Measurements from ENCODE around the gene PCDHGA9. TPM values are rescaled to one million over a fixed set of nuclear protein-coding genes. Genes with fewer than 3 reads are reported as not detected.

The PCDHGA9 gene
- polyA plus RNA-seq, 10 donors: 3.4 to 5.3 (median 3.8) TPM

GRCh38 chr5:141441571-141442170 lies 39.1 kb downstream of the PCDHGA9 start:
- DNase-seq: no peak

Other genes with a start within 250 kb of the PCDHGA9 start
- 1 to 10 TPM; 1.8 to 3.5 (median 2.6) TPM for gene PCDHB7, start 230.1 kb upstream of the PCDHGA9 start, polyA plus RNA-seq (ENCODE audit: insufficient read length in 10 of 10)
- gene PCDHB8, start 225.0 kb upstream of the PCDHGA9 start, polyA plus RNA-seq (ENCODE audit: insufficient read length in 10 of 10): 1 to 10 TPM in 8 of 10 donors, under 1 TPM in 2; 0.34 to 2.4 (median 1.3) TPM
- gene PCDHB16, start 220.4 kb upstream of the PCDHGA9 start, polyA plus RNA-seq (ENCODE audit: insufficient read length in 10 of 10): 1 to 10 TPM; 2.3 to 6.1 (median 4.2) TPM
- gene PCDHB9, start 215.6 kb upstream of the PCDHGA9 start, polyA plus RNA-seq (ENCODE audit: insufficient read length in 10 of 10): 1 to 10 TPM; 1.4 to 3.9 (median 2.5) TPM
- 1 to 10 TPM; 3.6 to 6.4 (median 4.9) TPM for gene PCDHB10, start 210.4 kb upstream of the PCDHGA9 start, polyA plus RNA-seq (ENCODE audit: insufficient read length in 10 of 10)
- gene PCDHB11, start 203.2 kb upstream of the PCDHGA9 start, polyA plus RNA-seq (ENCODE audit: insufficient read length in 10 of 10): 1 to 10 TPM; 1.6 to 3.5 (median 2.7) TPM
- gene PCDHB12, start 194.1 kb upstream of the PCDHGA9 start, polyA plus RNA-seq (ENCODE audit: insufficient read length in 10 of 10): 1 to 10 TPM; 2.3 to 3.7 (median 2.8) TPM
- gene PCDHB13, start 188.9 kb upstream of the PCDHGA9 start, polyA plus RNA-seq (ENCODE audit: insufficient read length in 10 of 10): 1 to 10 TPM; 2.3 to 3.6 (median 2.6) TPM
- gene PCDHB14, start 179.4 kb upstream of the PCDHGA9 start, polyA plus RNA-seq (ENCODE audit: insufficient read length in 10 of 10): 1 to 10 TPM; 5.3 to 8.1 (median 6.6) TPM
- gene PCDHB15, start 157.4 kb upstream of the PCDHGA9 start, polyA plus RNA-seq (ENCODE audit: insufficient read length in 10 of 10): 1 to 10 TPM; 5.9 to 9.7 (median 7.8) TPM
- under 1 TPM in 1 of 10 donors, not detected in 9; 0.17 TPM for gene SLC25A2, start 98.7 kb upstream of the PCDHGA9 start, polyA plus RNA-seq (ENCODE audit: insufficient read length in 10 of 10)
- gene TAF7, start 82.0 kb upstream of the PCDHGA9 start, polyA plus RNA-seq (ENCODE audit: insufficient read length in 10 of 10): 10 to 100 TPM; 74.5 to 97.2 (median 82.8) TPM
- under 1 TPM; 0.38 to 0.64 (median 0.54) TPM for gene PCDHGA1, start 72.3 kb upstream of the PCDHGA9 start, polyA plus RNA-seq (ENCODE audit: insufficient read length in 10 of 10)
- gene PCDHGA2, start 64.0 kb upstream of the PCDHGA9 start, polyA plus RNA-seq (ENCODE audit: insufficient read length in 10 of 10): 1 to 10 TPM; 1.7 to 3.1 (median 2.4) TPM
- gene PCDHGA3, start 58.9 kb upstream of the PCDHGA9 start, polyA plus RNA-seq (ENCODE audit: insufficient read length in 10 of 10): 1 to 10 TPM; 1.2 to 1.7 (median 1.4) TPM
- gene PCDHGB1, start 52.7 kb upstream of the PCDHGA9 start, polyA plus RNA-seq (ENCODE audit: insufficient read length in 10 of 10): under 1 TPM; 0.36 to 0.88 (median 0.60) TPM
- gene PCDHGA4, start 47.8 kb upstream of the PCDHGA9 start, polyA plus RNA-seq (ENCODE audit: insufficient read length in 10 of 10): 1 to 10 TPM; 1.1 to 1.8 (median 1.3) TPM
- 1 to 10 TPM; 1.9 to 2.6 (median 2.2) TPM for gene PCDHGB2, start 42.8 kb upstream of the PCDHGA9 start, polyA plus RNA-seq (ENCODE audit: insufficient read length in 10 of 10)
- 1 to 10 TPM; 1.9 to 3.3 (median 2.6) TPM for gene PCDHGA5, start 38.6 kb upstream of the PCDHGA9 start, polyA plus RNA-seq (ENCODE audit: insufficient read length in 10 of 10)
- gene PCDHGB3, start 32.5 kb upstream of the PCDHGA9 start, polyA plus RNA-seq (ENCODE audit: insufficient read length in 10 of 10): 1 to 10 TPM in 9 of 10 donors, under 1 TPM in 1; 0.99 to 1.7 (median 1.4) TPM
- gene PCDHGA6, start 28.9 kb upstream of the PCDHGA9 start, polyA plus RNA-seq (ENCODE audit: insufficient read length in 10 of 10): 1 to 10 TPM; 2.4 to 5.4 (median 3.4) TPM
- gene PCDHGA7, start 20.0 kb upstream of the PCDHGA9 start, polyA plus RNA-seq (ENCODE audit: insufficient read length in 10 of 10): 1 to 10 TPM; 1.2 to 2.0 (median 1.4) TPM
- 1 to 10 TPM; 1.7 to 3.9 (median 2.5) TPM for gene PCDHGB4, start 15.1 kb upstream of the PCDHGA9 start, polyA plus RNA-seq (ENCODE audit: insufficient read length in 10 of 10)
- under 1 TPM; 0.43 to 0.83 (median 0.57) TPM for gene PCDHGA8, start 10.1 kb upstream of the PCDHGA9 start, polyA plus RNA-seq (ENCODE audit: insufficient read length in 10 of 10)
- 1 to 10 TPM; 2.5 to 7.0 (median 4.1) TPM for gene PCDHGB5, start 4.8 kb upstream of the PCDHGA9 start, polyA plus RNA-seq (ENCODE audit: insufficient read length in 10 of 10)
- 1 to 10 TPM; 2.7 to 6.8 (median 4.3) TPM for gene PCDHGB6, start 5.2 kb downstream of the PCDHGA9 start, polyA plus RNA-seq (ENCODE audit: insufficient read length in 10 of 10)
- gene PCDHGA10, start 10.2 kb downstream of the PCDHGA9 start, polyA plus RNA-seq (ENCODE audit: insufficient read length in 10 of 10): 1 to 10 TPM; 1.2 to 2.8 (median 1.8) TPM
- gene PCDHGB7, start 14.9 kb downstream of the PCDHGA9 start, polyA plus RNA-seq (ENCODE audit: insufficient read length in 10 of 10): 10 to 100 TPM in 1 of 10 donors, 1 to 10 TPM in 9; 7.4 to 11.7 (median 8.2) TPM
- gene PCDHGA11, start 18.3 kb downstream of the PCDHGA9 start, polyA plus RNA-seq (ENCODE audit: insufficient read length in 10 of 10): 1 to 10 TPM; 2.9 to 4.8 (median 3.3) TPM
- gene PCDHGA12, start 27.7 kb downstream of the PCDHGA9 start, polyA plus RNA-seq (ENCODE audit: insufficient read length in 10 of 10): 1 to 10 TPM; 1.2 to 3.1 (median 2.3) TPM
- 100 to 1,000 TPM in 8 of 10 donors, 10 to 100 TPM in 2; 95.8 to 177 (median 115) TPM for gene PCDHGC3, start 73.2 kb downstream of the PCDHGA9 start, polyA plus RNA-seq (ENCODE audit: insufficient read length in 10 of 10)
- 1 to 10 TPM in 9 of 10 donors, under 1 TPM in 1; 0.93 to 2.2 (median 1.6) TPM for gene PCDHGC4, start 82.3 kb downstream of the PCDHGA9 start, polyA plus RNA-seq (ENCODE audit: insufficient read length in 10 of 10)
- gene PCDHGC5, start 86.3 kb downstream of the PCDHGA9 start, polyA plus RNA-seq (ENCODE audit: insufficient read length in 10 of 10): 1 to 10 TPM in 1 of 10 donors, under 1 TPM in 9; 0.25 to 1.4 (median 0.44) TPM
- 10 to 100 TPM; 24.3 to 34.3 (median 27.6) TPM for gene DIAPH1, start 216.2 kb downstream of the PCDHGA9 start, polyA plus RNA-seq (ENCODE audit: insufficient read length in 10 of 10)
- 10 to 100 TPM; 42.3 to 60.5 (median 55.2) TPM for gene HDAC3, start 234.1 kb downstream of the PCDHGA9 start, polyA plus RNA-seq (ENCODE audit: insufficient read length in 10 of 10)
- gene RELL2, start 234.2 kb downstream of the PCDHGA9 start, polyA plus RNA-seq (ENCODE audit: insufficient read length in 10 of 10): under 1 TPM; 0.19 to 0.90 (median 0.23) TPM
- 10 to 100 TPM in 2 of 10 donors, 1 to 10 TPM in 8; 3.6 to 11.5 (median 8.0) TPM for gene FCHSD1, start 248.6 kb downstream of the PCDHGA9 start, polyA plus RNA-seq (ENCODE audit: insufficient read length in 10 of 10)